ENCODE data around the gene PDE4D.

PDE4D gene

GRCh38 chr5:59208474-59208873 is 685.1 kb downstream of the PDE4D start:
- ATAC-seq (replicated peaks) = no peak
- no peaks in the 10 kb centered on the region for H3K36me3 Mint-ChIP-seq (ENCODE audit: insufficient read depth)
- no peaks in the 10 kb centered on the region for H3K4me1 Mint-ChIP-seq (ENCODE audit: low read depth in 2 of 2)
- H3K27ac Mint-ChIP-seq = no peak overlapping the region
- no peaks in the 10 kb centered on the region for H3K9me3 Mint-ChIP-seq
- DNase-seq = no peak
- no peak overlapping the region for H3K4me3 Mint-ChIP-seq
- peaks cover 14 to 17% of the 10 kb centered on the region in 2 donors for H3K27me3 Mint-ChIP-seq

- ATAC-seq (replicated peaks) = no peak
- no peak for DNase-seq
- Mint-ChIP-seq H3K36me3 (ENCODE audit: insufficient read depth) (peaks cover 3% of the 10 kb centered on the region), H3K27me3 (peaks cover 11 to 22% of the 10 kb centered on the region in 2 donors), H3K27ac (no peak overlapping the region), H3K4me3 (no peak overlapping the region), H3K9me3 (no peaks in the 10 kb centered on the region), H3K4me1 (ENCODE audit: low read depth in 2 of 2) (no peaks in the 10 kb centered on the region)
Measured at GRCh38 chr5:59207401-59207800, 686.1 kb downstream of the PDE4D start.

GRCh38 chr5:59206132-59206581 is 687.4 kb downstream of the PDE4D start:
- Mint-ChIP-seq H3K9me3 (no peaks in the 10 kb centered on the region), H3K36me3 (ENCODE audit: insufficient read depth) (peaks cover 3% of the 10 kb centered on the region), H3K27me3 (peaks cover 12 to 24% of the 10 kb centered on the region in 2 donors), H3K4me1 (ENCODE audit: low read depth in 2 of 2) (no peaks in the 10 kb centered on the region), H3K27ac (no peak overlapping the region), H3K4me3 (no peak overlapping the region)
- DNase-seq (no peak), ATAC-seq (replicated peaks) (no peak)

DNA sequence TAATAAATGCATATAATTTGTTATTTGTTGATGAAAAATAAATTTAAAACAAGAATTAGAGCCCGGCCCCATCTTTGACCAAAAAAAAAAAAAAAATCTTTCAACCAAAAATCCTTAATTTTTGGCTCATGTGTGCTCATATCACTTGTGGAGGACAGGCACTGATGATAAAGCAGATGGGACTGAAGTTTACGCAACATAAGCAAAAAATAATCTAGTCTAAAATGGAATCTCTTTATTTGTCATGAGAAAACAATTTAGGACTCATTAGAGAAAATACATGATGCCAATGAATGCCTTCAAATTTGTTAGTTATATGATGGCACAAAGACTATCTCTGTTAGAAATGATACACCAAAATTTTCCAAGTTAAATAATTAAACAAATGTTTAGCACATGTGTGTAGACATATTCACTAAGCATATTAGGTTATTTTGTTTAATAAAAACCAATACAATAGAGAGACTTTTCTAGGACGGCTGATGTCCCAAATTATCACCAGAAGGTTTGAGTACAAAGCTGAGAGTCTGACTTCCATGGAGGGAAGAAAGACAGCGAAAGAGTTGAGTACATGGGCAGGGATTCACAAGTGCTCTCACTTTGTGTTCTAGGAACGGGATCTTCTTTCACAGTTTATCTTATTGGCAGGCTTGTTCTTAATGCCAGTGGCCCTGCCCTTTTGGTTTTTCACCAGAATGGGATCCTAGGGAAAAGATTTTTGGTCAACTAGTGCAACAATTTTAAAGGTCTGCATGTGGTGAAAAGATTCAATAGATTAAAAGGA is 689.2 kb downstream of the PDE4D start:
- no peak overlapping the region for H3K27ac Mint-ChIP-seq
- no peaks in the 10 kb centered on the region for H3K9me3 Mint-ChIP-seq
- DNase-seq = no peak
- ATAC-seq (replicated peaks) = no peak
- no peak overlapping the region for H3K4me3 Mint-ChIP-seq
- peaks cover 12 to 24% of the 10 kb centered on the region in 2 donors for H3K27me3 Mint-ChIP-seq
- H3K4me1 Mint-ChIP-seq (ENCODE audit: low read depth in 2 of 2) = no peaks in the 10 kb centered on the region
- peaks cover 3% of the 10 kb centered on the region for H3K36me3 Mint-ChIP-seq (ENCODE audit: insufficient read depth)

DNA sequence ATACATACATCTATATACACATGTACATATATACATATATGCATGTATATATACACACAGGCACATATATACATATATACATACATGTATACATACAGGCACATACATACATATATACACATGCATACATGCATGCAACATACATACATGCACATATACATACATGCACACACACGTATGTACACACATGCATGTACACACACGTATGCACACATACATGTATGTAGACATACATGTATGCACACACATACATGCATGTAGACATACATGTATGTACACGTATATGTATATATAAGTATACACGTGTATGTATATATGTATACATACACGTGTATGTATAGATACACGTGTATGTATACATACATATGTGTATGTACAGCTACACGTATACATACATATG is 693.7 kb downstream of the PDE4D start:
- Mint-ChIP-seq H3K9me3 (no peaks in the 10 kb centered on the region), H3K4me1 (ENCODE audit: low read depth in 2 of 2) (no peaks in the 10 kb centered on the region), H3K27ac (no peak overlapping the region), H3K27me3 (peaks cover 12 to 18% of the 10 kb centered on the region in 2 donors), H3K4me3 (no peak overlapping the region), H3K36me3 (ENCODE audit: insufficient read depth) (peaks cover 3% of the 10 kb centered on the region)
- no peak for ATAC-seq (replicated peaks)
- DNase-seq = no peak

DNA sequence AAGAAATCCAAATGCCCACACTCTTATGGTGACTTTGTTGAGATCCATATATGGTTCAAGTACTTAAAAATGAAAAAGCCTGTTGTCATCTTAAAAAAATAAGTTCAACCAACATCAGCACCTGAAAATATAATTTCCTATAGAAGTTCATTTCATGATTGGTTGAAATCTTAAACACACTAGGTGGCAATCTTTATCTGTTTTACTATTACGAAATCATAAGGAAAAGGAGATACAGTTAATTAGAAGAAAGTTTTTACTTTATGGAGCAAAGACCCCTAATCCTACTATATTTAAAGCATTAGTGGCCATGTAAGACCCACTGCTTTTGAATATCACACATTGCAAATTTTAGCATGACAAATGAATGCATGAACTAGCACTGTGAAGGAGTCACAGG is 694.7 kb downstream of the PDE4D start:
- Mint-ChIP-seq H3K36me3 (ENCODE audit: insufficient read depth) (peaks cover 3% of the 10 kb centered on the region), H3K4me3 (no peak overlapping the region), H3K9me3 (no peaks in the 10 kb centered on the region), H3K27ac (no peak overlapping the region), H3K4me1 (ENCODE audit: low read depth in 2 of 2) (no peaks in the 10 kb centered on the region), H3K27me3 (peaks cover 16 to 19% of the 10 kb centered on the region in 2 donors)
- no peak for DNase-seq
- ATAC-seq (replicated peaks) = no peak

DNA sequence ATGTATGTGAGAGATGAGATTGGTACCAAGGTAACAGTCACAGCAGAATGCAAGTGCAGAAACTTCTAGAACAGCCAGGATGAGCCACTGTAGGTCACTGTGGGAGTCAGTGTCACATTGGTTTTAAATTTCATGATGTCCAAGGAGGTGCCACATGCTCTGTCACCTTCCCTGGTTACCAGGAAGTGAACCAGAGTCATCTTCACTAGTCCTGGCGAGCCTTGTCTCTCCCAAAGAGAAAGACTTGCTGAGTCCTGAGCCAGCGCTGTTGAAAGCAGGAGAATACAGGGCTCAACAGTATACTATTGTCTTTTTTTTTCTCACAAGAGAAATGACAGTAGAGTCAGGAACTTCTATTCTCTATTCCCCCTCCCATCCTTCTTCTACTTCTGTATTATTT is 695.2 kb downstream of the PDE4D start:
- no peak overlapping the region for H3K4me3 Mint-ChIP-seq
- H3K27ac Mint-ChIP-seq = no peak overlapping the region
- ATAC-seq (replicated peaks) (no peak), DNase-seq (no peak)
- peaks cover 3% of the 10 kb centered on the region for H3K36me3 Mint-ChIP-seq (ENCODE audit: insufficient read depth)
- no peaks in the 10 kb centered on the region for H3K4me1 Mint-ChIP-seq (ENCODE audit: low read depth in 2 of 2)
- peaks cover 11 to 14% of the 10 kb centered on the region in 2 donors for H3K27me3 Mint-ChIP-seq
- H3K9me3 Mint-ChIP-seq = no peaks in the 10 kb centered on the region

DNA sequence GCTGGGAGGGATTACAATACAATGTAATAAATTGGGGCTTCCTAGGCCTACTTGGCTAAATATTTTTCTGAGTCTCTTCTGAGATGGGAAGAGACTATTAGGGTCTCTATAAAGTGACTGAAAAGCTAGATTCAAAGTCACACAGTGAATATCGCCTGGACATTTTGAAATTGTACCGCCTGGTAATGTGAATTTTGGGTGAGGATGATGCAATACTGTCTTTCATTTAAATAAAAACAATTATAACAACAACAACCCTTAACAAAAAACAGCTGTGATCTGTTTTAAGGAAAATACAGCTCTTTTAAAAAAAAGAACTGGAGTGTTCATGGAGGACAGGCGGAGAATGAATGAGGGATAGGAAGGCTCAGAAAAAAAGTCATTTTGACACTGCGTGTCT is 695.6 kb downstream of the PDE4D start:
- peaks cover 3% of the 10 kb centered on the region for H3K36me3 Mint-ChIP-seq (ENCODE audit: insufficient read depth)
- no peak overlapping the region for H3K27ac Mint-ChIP-seq
- no peaks in the 10 kb centered on the region for H3K4me1 Mint-ChIP-seq (ENCODE audit: low read depth in 2 of 2)
- ATAC-seq (replicated peaks) = no peak
- H3K4me3 Mint-ChIP-seq = no peak overlapping the region
- peaks cover 7 to 13% of the 10 kb centered on the region in 2 donors for H3K27me3 Mint-ChIP-seq
- no peak for DNase-seq
- H3K9me3 Mint-ChIP-seq = no peaks in the 10 kb centered on the region

GRCh38 chr5:59193616-59194319 is 699.8 kb downstream of the PDE4D start:
- no peak for DNase-seq

GRCh38 chr5:59190746-59191145 is 702.8 kb downstream of the PDE4D start:
- H3K4me3 Mint-ChIP-seq = no peak overlapping the region
- H3K4me1 Mint-ChIP-seq (ENCODE audit: low read depth in 2 of 2) = peaks cover 4 to 5% of the 10 kb centered on the region in 2 donors
- no peak overlapping the region for H3K27ac Mint-ChIP-seq
- H3K9me3 Mint-ChIP-seq = no peaks in the 10 kb centered on the region
- DNase-seq (no peak), ATAC-seq (replicated peaks) (no peak)
- H3K27me3 Mint-ChIP-seq = peaks cover 19 to 33% of the 10 kb centered on the region in 2 donors
- peaks cover 3% of the 10 kb centered on the region for H3K36me3 Mint-ChIP-seq (ENCODE audit: insufficient read depth)

More at GRCh38 chr5:59193616-59194319, 699.8 kb downstream of the PDE4D start:
- no peak overlapping the region for H3K4me3 Mint-ChIP-seq
- peaks cover 9 to 26% of the 10 kb centered on the region in 2 donors for H3K27me3 Mint-ChIP-seq
- no peak overlapping the region for H3K27ac Mint-ChIP-seq
- H3K4me1 Mint-ChIP-seq (ENCODE audit: low read depth in 2 of 2) = no peaks in the 10 kb centered on the region
- no peak for ATAC-seq (replicated peaks)
- no peaks in the 10 kb centered on the region for H3K9me3 Mint-ChIP-seq
- H3K36me3 Mint-ChIP-seq (ENCODE audit: insufficient read depth) = peaks cover 3% of the 10 kb centered on the region

- peaks cover 4 to 5% of the 10 kb centered on the region in 2 donors for H3K4me1 Mint-ChIP-seq (ENCODE audit: low read depth in 2 of 2)
- ATAC-seq (replicated peaks) (no peak), DNase-seq (no peak)
- peaks cover 3% of the 10 kb centered on the region for H3K36me3 Mint-ChIP-seq (ENCODE audit: insufficient read depth)
- H3K4me3 Mint-ChIP-seq = no peak overlapping the region
- peaks cover 26 to 33% of the 10 kb centered on the region in 2 donors for H3K27me3 Mint-ChIP-seq
- H3K9me3 Mint-ChIP-seq = no peaks in the 10 kb centered on the region
- H3K27ac Mint-ChIP-seq = no peak overlapping the region
Measured at GRCh38 chr5:59189472-59190244, 703.9 kb downstream of the PDE4D start.

- Mint-ChIP-seq H3K27ac (no peak overlapping the region), H3K9me3 (no peaks in the 10 kb centered on the region), H3K36me3 (ENCODE audit: insufficient read depth) (peaks cover 3% of the 10 kb centered on the region), H3K27me3 (peaks cover 28 to 31% of the 10 kb centered on the region in 2 donors), H3K4me1 (ENCODE audit: low read depth in 2 of 2) (peaks cover 4 to 5% of the 10 kb centered on the region in 2 donors), H3K4me3 (no peak overlapping the region)
- ATAC-seq (replicated peaks) = peak; percentile 80
- peak; percentile 36 to 49 (median 44) for DNase-seq
Measured at GRCh38 chr5:59188419-59189225, 704.9 kb downstream of the PDE4D start.

- no peaks in the 10 kb centered on the region for H3K9me3 Mint-ChIP-seq
- H3K4me3 Mint-ChIP-seq = no peak overlapping the region
- no peak overlapping the region for H3K27ac Mint-ChIP-seq
- peaks cover 28 to 33% of the 10 kb centered on the region in 2 donors for H3K27me3 Mint-ChIP-seq
- DNase-seq = no peak
- H3K36me3 Mint-ChIP-seq (ENCODE audit: insufficient read depth) = peaks cover 3% of the 10 kb centered on the region
- peak; percentile 27 for ATAC-seq (replicated peaks)
- H3K4me1 Mint-ChIP-seq (ENCODE audit: low read depth in 2 of 2) = peaks cover 4 to 5% of the 10 kb centered on the region in 2 donors
Measured at GRCh38 chr5:59187857-59188256, 705.7 kb downstream of the PDE4D start.

Data from effector memory CD8-positive, alpha-beta T cell (primary cell).